ENCODE results near the gene SDC4.

The SDC4 gene

DNA sequence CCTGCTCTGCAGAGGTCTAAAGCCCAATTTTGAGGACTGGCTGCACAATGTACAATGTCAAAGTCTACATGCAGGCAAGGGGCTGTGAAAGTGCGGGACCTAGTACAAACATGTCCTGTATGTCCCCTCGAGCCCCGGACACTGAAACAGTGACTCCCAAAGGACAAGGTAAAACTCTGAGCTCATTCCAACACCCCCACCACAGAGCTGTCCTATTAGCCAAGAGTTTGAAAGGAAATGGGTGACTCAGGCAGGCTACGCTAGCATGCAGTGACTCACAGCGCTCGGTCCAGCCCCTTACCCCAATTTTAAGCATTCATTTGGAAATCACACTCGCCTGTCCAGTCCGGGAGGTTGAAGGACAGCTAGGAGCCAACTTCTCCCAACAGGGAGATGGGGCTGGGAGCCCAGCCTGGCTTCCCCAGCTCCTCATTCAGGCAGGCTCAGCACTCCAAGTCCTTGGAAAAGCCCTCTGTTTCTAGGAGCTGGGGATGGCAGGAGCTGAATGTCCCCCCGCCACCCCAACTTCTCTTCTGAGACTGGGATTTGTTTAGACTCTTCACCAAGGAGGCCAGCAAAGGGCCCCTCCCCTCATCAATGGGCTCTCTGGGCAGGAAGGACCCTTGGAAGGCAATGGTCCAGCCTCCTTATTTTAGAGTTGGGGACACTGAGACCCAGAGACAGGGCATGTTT, 3.9 kb downstream of the SDC4 start:
- Histone ChIP-seq H3K27ac (ENCODE audit: low read depth, low read length) (peak overlapping the region; percentile 91), H3K4me1 (ENCODE audit: control insufficient read depth in 1 of 2, insufficient read depth in 2 of 2, low read length in 2 of 2) (peaks cover 70 to 77% of the 10 kb centered on the region in 2 donors), H3K9me3 (ENCODE audit: control insufficient read depth in 1 of 2, low read length in 2 of 2) (no peaks in the 10 kb centered on the region), H3K36me3 (ENCODE audit: control insufficient read depth in 1 of 2, insufficient read depth in 2 of 2, low read length in 2 of 2) (no peaks in the 10 kb centered on the region), H3K4me3 (ENCODE audit: low read depth in 1 of 2, low read length in 2 of 2) (peak overlapping the region; percentile 70 to 92), H3K27me3 (ENCODE audit: control insufficient read depth in 1 of 2, insufficient read depth in 2 of 2, low read length in 2 of 2) (no peaks in the 10 kb centered on the region), H3K9ac (ENCODE audit: low read depth in 1 of 2, low read length in 2 of 2) (peak overlapping the region; percentile 90 to 96)

DNA sequence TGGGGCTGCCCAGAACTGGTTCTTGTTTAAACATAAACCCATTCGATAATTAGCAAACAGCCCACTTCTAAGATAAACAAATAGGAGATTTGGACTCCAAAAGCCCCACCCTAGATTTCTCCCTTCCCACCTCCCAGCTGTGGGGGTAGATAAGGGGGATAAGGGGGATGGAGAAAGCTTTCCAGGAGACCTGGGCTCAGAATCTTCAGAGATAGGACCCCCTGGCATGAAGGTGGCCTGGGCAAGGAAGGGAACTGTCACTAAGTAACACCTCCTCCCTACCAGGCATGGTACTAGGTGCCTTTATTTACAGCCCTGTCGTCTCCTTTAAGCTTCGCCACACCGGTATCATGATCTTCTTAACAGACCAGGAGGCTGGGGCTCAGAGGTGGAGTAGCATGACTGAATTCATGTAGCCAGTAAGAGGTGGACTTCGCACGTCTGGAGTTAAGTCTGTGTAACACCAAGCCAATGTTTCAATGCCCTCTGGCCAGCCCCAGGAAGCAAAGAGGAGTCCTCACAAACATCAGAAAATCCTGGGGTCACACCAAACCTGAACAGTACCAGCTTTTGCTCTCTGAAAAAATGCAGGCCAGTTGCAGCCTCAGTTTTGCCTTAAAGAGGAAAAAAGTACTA, 4.6 kb downstream of the SDC4 start:
- Histone ChIP-seq H3K36me3 (ENCODE audit: control insufficient read depth in 1 of 2, insufficient read depth in 2 of 2, low read length in 2 of 2) (no peaks in the 10 kb centered on the region), H3K27ac (ENCODE audit: low read depth, low read length) (peak overlapping the region; percentile 91), H3K9me3 (ENCODE audit: control insufficient read depth in 1 of 2, low read length in 2 of 2) (no peaks in the 10 kb centered on the region), H3K27me3 (ENCODE audit: control insufficient read depth in 1 of 2, insufficient read depth in 2 of 2, low read length in 2 of 2) (no peaks in the 10 kb centered on the region), H3K4me1 (ENCODE audit: control insufficient read depth in 1 of 2, insufficient read depth in 2 of 2, low read length in 2 of 2) (peaks cover 77 to 84% of the 10 kb centered on the region in 2 donors), H3K4me3 (ENCODE audit: low read depth in 1 of 2, low read length in 2 of 2) (peak overlapping the region; percentile 70 to 92), H3K9ac (ENCODE audit: low read depth in 1 of 2, low read length in 2 of 2) (peak overlapping the region; percentile 90 to 96)

- peak overlapping the region; percentile 90 to 96 for H3K9ac ChIP-seq (ENCODE audit: low read depth in 1 of 2, low read length in 2 of 2)
- H3K27ac ChIP-seq (ENCODE audit: low read depth, low read length), result peak overlapping the region; percentile 91
- no peaks in the 10 kb centered on the region for H3K9me3 ChIP-seq (ENCODE audit: control insufficient read depth in 1 of 2, low read length in 2 of 2)
- H3K4me3 ChIP-seq (ENCODE audit: low read depth in 1 of 2, low read length in 2 of 2), result peak overlapping the region; percentile 45 to 92
- H3K36me3 ChIP-seq (ENCODE audit: control insufficient read depth in 1 of 2, insufficient read depth in 2 of 2, low read length in 2 of 2), result no peaks in the 10 kb centered on the region
- no peaks in the 10 kb centered on the region for H3K27me3 ChIP-seq (ENCODE audit: control insufficient read depth in 1 of 2, insufficient read depth in 2 of 2, low read length in 2 of 2)
- peaks cover 83 to 91% of the 10 kb centered on the region in 2 donors for H3K4me1 ChIP-seq (ENCODE audit: control insufficient read depth in 1 of 2, insufficient read depth in 2 of 2, low read length in 2 of 2)
Observed at GRCh38 chr20:45342855-45343531, 5.2 kb downstream of the SDC4 start.

- Histone ChIP-seq H3K36me3 (ENCODE audit: control insufficient read depth in 1 of 2, insufficient read depth in 2 of 2, low read length in 2 of 2) (no peaks in the 10 kb centered on the region), H3K9me3 (ENCODE audit: control insufficient read depth in 1 of 2, low read length in 2 of 2) (no peaks in the 10 kb centered on the region), H3K27ac (ENCODE audit: low read depth, low read length) (peak overlapping the region; percentile 91), H3K4me1 (ENCODE audit: control insufficient read depth in 1 of 2, insufficient read depth in 2 of 2, low read length in 2 of 2) (peaks cover 91 to 95% of the 10 kb centered on the region in 2 donors), H3K27me3 (ENCODE audit: control insufficient read depth in 1 of 2, insufficient read depth in 2 of 2, low read length in 2 of 2) (no peaks in the 10 kb centered on the region), H3K9ac (ENCODE audit: low read depth in 1 of 2, low read length in 2 of 2) (peak overlapping the region; percentile 16 to 96), H3K4me3 (ENCODE audit: low read depth in 1 of 2, low read length in 2 of 2) (peak overlapping the region; percentile 45 to 92)
Observed at GRCh38 chr20:45341939-45342854, 6.0 kb downstream of the SDC4 start.

DNA sequence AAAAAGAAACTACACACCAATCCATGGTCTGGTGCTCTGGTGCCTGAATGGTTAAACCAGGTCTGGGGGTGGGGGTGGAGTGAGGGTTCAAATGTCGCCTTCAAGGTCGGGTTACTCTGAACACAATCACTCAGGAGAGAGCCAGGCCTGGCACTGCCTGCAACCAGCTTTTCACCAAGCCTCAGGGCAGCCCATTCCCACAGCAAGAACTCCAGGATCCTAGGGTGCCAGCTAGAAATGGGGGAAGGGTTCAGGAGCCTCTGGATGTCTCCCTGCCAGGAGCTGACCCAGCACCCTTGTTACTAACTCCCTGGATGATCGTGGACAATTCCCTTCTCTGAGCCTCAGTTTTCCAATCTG, 6.7 kb downstream of the SDC4 start:
- Histone ChIP-seq H3K4me3 (ENCODE audit: low read depth in 1 of 2, low read length in 2 of 2) (peak overlapping the region; percentile 4 to 92), H3K27me3 (ENCODE audit: control insufficient read depth in 1 of 2, insufficient read depth in 2 of 2, low read length in 2 of 2) (no peaks in the 10 kb centered on the region), H3K27ac (ENCODE audit: low read depth, low read length) (peak overlapping the region; percentile 91), H3K36me3 (ENCODE audit: control insufficient read depth in 1 of 2, insufficient read depth in 2 of 2, low read length in 2 of 2) (no peaks in the 10 kb centered on the region), H3K9me3 (ENCODE audit: control insufficient read depth in 1 of 2, low read length in 2 of 2) (no peaks in the 10 kb centered on the region), H3K4me1 (ENCODE audit: control insufficient read depth in 1 of 2, insufficient read depth in 2 of 2, low read length in 2 of 2) (peaks cover 95 to 97% of the 10 kb centered on the region in 2 donors), H3K9ac (ENCODE audit: low read depth in 1 of 2, low read length in 2 of 2) (peak overlapping the region; percentile 16 to 96)

GRCh38 chr20:45340951-45341350, 7.3 kb downstream of the SDC4 start:
- Histone ChIP-seq H3K4me1 (ENCODE audit: control insufficient read depth in 1 of 2, insufficient read depth in 2 of 2, low read length in 2 of 2) (peaks cover 94 to 96% of the 10 kb centered on the region in 2 donors), H3K27ac (ENCODE audit: low read depth, low read length) (peak overlapping the region; percentile 33), H3K9me3 (ENCODE audit: control insufficient read depth in 1 of 2, low read length in 2 of 2) (no peaks in the 10 kb centered on the region), H3K36me3 (ENCODE audit: control insufficient read depth in 1 of 2, insufficient read depth in 2 of 2, low read length in 2 of 2) (peaks cover 0 to under 1% of the 10 kb centered on the region in 2 donors), H3K4me3 (ENCODE audit: low read depth in 1 of 2, low read length in 2 of 2) (peak overlapping the region; percentile 3 to 17), H3K9ac (ENCODE audit: low read depth in 1 of 2, low read length in 2 of 2) (peak overlapping the region; percentile 15 to 96), H3K27me3 (ENCODE audit: control insufficient read depth in 1 of 2, insufficient read depth in 2 of 2, low read length in 2 of 2) (no peaks in the 10 kb centered on the region)

DNA sequence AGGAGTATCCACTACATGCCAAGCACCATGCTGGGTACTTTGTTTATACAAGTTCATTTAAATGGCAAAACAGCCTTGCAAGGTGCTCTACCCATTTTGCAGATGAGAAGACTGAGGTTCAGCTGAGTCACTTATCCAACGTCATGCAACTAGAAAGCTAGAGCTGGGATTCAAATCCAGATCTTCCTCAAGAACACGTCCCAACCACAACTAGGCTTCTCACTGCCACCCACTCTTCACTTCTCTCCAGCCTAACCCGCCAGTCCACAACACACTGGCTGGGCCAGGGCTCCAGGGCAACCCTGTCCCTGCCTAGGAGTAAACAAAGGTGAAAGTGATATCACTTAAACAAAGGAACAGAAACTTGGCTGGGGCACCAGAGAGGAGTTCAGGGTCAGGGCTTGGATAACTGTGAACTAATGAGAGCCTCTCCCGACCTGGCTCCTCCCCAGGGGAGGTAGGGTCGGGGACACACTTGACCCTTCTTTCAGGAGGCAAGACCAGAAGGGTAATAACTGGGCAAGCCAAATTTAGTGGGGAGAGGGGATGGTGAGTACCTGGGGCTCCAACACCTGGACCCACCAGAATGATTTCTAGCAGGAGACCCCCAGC, 7.9 kb downstream of the SDC4 start:
- H3K9me3 ChIP-seq (ENCODE audit: control insufficient read depth in 1 of 2, low read length in 2 of 2), result no peaks in the 10 kb centered on the region
- peaks cover 88 to 90% of the 10 kb centered on the region in 2 donors for H3K4me1 ChIP-seq (ENCODE audit: control insufficient read depth in 1 of 2, insufficient read depth in 2 of 2, low read length in 2 of 2)
- H3K9ac ChIP-seq (ENCODE audit: low read depth in 1 of 2, low read length in 2 of 2), result peak overlapping the region in 1 of 2 donors; percentile 34
- peak overlapping the region; percentile 5 to 17 for H3K4me3 ChIP-seq (ENCODE audit: low read depth in 1 of 2, low read length in 2 of 2)
- no peaks in the 10 kb centered on the region for H3K27me3 ChIP-seq (ENCODE audit: control insufficient read depth in 1 of 2, insufficient read depth in 2 of 2, low read length in 2 of 2)
- peak overlapping the region; percentile 33 for H3K27ac ChIP-seq (ENCODE audit: low read depth, low read length)
- H3K36me3 ChIP-seq (ENCODE audit: control insufficient read depth in 1 of 2, insufficient read depth in 2 of 2, low read length in 2 of 2), result peaks cover 0 to 6% of the 10 kb centered on the region in 2 donors

- Histone ChIP-seq H3K36me3 (ENCODE audit: control insufficient read depth in 1 of 2, insufficient read depth in 2 of 2, low read length in 2 of 2) (peaks cover 0 to 7% of the 10 kb centered on the region in 2 donors), H3K27ac (ENCODE audit: low read depth, low read length) (peak overlapping the region; percentile 71), H3K9ac (ENCODE audit: low read depth in 1 of 2, low read length in 2 of 2) (peak overlapping the region; percentile 33 to 34)
Observed at GRCh38 chr20:45339799-45340198, 8.4 kb downstream of the SDC4 start.

DNA sequence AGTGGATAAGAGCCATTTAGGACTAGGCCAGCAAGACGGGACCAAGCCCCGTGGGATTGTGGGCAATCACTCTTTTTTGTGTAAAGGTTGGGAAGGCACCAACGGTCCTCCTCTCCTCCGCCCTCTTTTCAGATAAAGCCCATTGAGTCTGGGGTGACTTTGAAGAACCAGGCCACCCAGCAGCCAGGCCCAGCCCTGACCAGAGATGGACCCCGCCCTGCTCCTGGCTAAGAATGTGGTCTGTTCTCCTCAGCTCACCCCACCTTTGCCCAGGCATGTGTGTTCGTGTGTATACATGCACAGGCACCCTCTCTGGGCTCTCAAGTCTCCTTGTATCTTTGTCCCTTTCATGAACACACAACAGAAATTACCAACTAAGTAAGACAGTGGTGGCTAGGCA, 9.1 kb downstream of the SDC4 start:
- peak overlapping the region in 1 of 2 donors; percentile 50 for H3K4me3 ChIP-seq (ENCODE audit: low read depth in 1 of 2, low read length in 2 of 2)
- peak overlapping the region; percentile 67 for H3K9ac ChIP-seq (ENCODE audit: low read depth in 1 of 2, low read length in 2 of 2)
- peaks cover 0 to 7% of the 10 kb centered on the region in 2 donors for H3K36me3 ChIP-seq (ENCODE audit: control insufficient read depth in 1 of 2, insufficient read depth in 2 of 2, low read length in 2 of 2)
- peaks cover 75 to 77% of the 10 kb centered on the region in 2 donors for H3K4me1 ChIP-seq (ENCODE audit: control insufficient read depth in 1 of 2, insufficient read depth in 2 of 2, low read length in 2 of 2)
- no peaks in the 10 kb centered on the region for H3K27me3 ChIP-seq (ENCODE audit: control insufficient read depth in 1 of 2, insufficient read depth in 2 of 2, low read length in 2 of 2)
- peak overlapping the region; percentile 71 for H3K27ac ChIP-seq (ENCODE audit: low read depth, low read length)
- H3K9me3 ChIP-seq (ENCODE audit: control insufficient read depth in 1 of 2, low read length in 2 of 2), result no peaks in the 10 kb centered on the region

More at GRCh38 chr20:45339799-45340198, 8.4 kb downstream of the SDC4 start:
- H3K27me3 ChIP-seq (ENCODE audit: control insufficient read depth in 1 of 2, insufficient read depth in 2 of 2, low read length in 2 of 2), result no peaks in the 10 kb centered on the region
- H3K9me3 ChIP-seq (ENCODE audit: control insufficient read depth in 1 of 2, low read length in 2 of 2), result no peaks in the 10 kb centered on the region
- peaks cover 83 to 85% of the 10 kb centered on the region in 2 donors for H3K4me1 ChIP-seq (ENCODE audit: control insufficient read depth in 1 of 2, insufficient read depth in 2 of 2, low read length in 2 of 2)
- peak overlapping the region in 1 of 2 donors; percentile 5 for H3K4me3 ChIP-seq (ENCODE audit: low read depth in 1 of 2, low read length in 2 of 2)

Measured in duodenal mucosa (tissue), 2 donors.